HL-60 (cell line): ENCODE data around the gene GDAP2.
A peak's percentile ranks its signal among the peaks of the same experiment; 100 is the strongest.
"Not testable (repeated sequence)": the region's sequence is repeated elsewhere in the genome, so short reads cannot be mapped to it uniquely, and the experiment has no call there.

Experiments used
- DNase-seq, 2 experiments: peaks; one replicate each; pipeline ENCODE4 v3.0.0-alpha.2; 2010 to 2020; ENCODE audit warnings: low read depth in 1 of 2, low spot score in 1 of 2
- H3K27ac ChIP-seq: fragments of 250-450 bp; sonication (Bioruptor Pico); replicated peaks from 2 replicates; pipeline ENCODE4 v1.5.1; 2020; ENCODE audit warnings: mild to moderate bottlenecking, moderate library complexity
- H3K27me3 ChIP-seq: fragments of 250-450 bp; sonication (Bioruptor Pico); 2 replicates; pipeline ENCODE4 v1.5.1; 2021; ENCODE audit warnings: mild to moderate bottlenecking, moderate library complexity; ENCODE audit not compliant: insufficient read depth, poor library complexity, severe bottlenecking
- H3K4me3 ChIP-seq: replicated peaks from 2 replicates; pipeline ENCODE4 v1.5.1; 2011; ENCODE audit warnings: mild to moderate bottlenecking, control low read depth, low read length; ENCODE audit not compliant: insufficient read depth
- CTCF ChIP-seq: IDR thresholded peaks from one replicate; pipeline ENCODE4 v1.5.1; 2011; ENCODE audit warnings: low read length, control low read depth, inconsistent platforms; ENCODE audit not compliant: insufficient read depth
- GABPA ChIP-seq: IDR thresholded peaks from 2 replicates; pipeline ENCODE4 v1.6.1; 2012; ENCODE audit warnings: low read depth
- POLR2AphosphoS5 ChIP-seq: IDR thresholded peaks from 2 replicates; pipeline ENCODE4 v1.6.1; 2012; ENCODE audit warnings: low read depth
- SPI1 ChIP-seq: IDR thresholded peaks from 2 replicates; pipeline ENCODE4 v1.6.1; 2012; ENCODE audit warnings: low read depth, mild to moderate bottlenecking, borderline replicate concordance
- TF ChIP-seq, protein P1 (sequence below): IDR thresholded peaks from 2 replicates; pipeline ENCODE4 v1.6.1; 2012; ENCODE audit warnings: low read depth; ENCODE audit not compliant: insufficient replicate concordance

Gene GDAP2

DNA sequence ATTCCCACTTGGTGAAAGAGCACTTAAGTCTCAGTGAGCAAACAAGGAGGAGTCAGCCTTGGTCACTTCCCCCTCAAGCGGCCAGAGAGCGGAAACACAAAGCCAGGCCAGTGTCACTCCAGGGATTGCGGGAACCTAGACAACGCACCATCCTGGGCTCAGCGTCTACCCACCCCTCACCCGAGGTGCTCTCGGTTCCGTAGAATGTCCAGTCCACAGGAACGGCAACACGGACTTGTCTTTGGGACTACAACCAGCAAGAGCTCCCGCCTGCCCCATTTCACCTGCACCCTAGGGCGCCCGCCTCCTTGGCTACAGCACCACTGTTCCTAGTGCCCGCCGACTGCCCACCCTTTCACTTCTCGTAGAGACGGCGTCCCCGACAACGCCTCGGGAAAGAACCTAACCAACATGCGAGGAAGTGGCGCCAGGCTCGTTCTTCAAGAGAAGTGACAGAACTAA is 509 bp downstream of the GDAP2 start:
- DNase-seq = peak; percentile 41 to 73
- H3K27ac ChIP-seq = peak overlapping the region; percentile 66
- H3K27me3 ChIP-seq = no peaks in the 10 kb centered on the region
- TF ChIP-seq, protein P1, sequence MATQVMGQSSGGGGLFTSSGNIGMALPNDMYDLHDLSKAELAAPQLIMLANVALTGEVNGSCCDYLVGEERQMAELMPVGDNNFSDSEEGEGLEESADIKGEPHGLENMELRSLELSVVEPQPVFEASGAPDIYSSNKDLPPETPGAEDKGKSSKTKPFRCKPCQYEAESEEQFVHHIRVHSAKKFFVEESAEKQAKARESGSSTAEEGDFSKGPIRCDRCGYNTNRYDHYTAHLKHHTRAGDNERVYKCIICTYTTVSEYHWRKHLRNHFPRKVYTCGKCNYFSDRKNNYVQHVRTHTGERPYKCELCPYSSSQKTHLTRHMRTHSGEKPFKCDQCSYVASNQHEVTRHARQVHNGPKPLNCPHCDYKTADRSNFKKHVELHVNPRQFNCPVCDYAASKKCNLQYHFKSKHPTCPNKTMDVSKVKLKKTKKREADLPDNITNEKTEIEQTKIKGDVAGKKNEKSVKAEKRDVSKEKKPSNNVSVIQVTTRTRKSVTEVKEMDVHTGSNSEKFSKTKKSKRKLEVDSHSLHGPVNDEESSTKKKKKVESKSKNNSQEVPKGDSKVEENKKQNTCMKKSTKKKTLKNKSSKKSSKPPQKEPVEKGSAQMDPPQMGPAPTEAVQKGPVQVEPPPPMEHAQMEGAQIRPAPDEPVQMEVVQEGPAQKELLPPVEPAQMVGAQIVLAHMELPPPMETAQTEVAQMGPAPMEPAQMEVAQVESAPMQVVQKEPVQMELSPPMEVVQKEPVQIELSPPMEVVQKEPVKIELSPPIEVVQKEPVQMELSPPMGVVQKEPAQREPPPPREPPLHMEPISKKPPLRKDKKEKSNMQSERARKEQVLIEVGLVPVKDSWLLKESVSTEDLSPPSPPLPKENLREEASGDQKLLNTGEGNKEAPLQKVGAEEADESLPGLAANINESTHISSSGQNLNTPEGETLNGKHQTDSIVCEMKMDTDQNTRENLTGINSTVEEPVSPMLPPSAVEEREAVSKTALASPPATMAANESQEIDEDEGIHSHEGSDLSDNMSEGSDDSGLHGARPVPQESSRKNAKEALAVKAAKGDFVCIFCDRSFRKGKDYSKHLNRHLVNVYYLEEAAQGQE = no peak
- TF ChIP-seq SPI1 = peak; percentile 65; the same call in 1 of the 2 replicates
- peak overlapping the region; percentile 93 for H3K4me3 ChIP-seq

DNA sequence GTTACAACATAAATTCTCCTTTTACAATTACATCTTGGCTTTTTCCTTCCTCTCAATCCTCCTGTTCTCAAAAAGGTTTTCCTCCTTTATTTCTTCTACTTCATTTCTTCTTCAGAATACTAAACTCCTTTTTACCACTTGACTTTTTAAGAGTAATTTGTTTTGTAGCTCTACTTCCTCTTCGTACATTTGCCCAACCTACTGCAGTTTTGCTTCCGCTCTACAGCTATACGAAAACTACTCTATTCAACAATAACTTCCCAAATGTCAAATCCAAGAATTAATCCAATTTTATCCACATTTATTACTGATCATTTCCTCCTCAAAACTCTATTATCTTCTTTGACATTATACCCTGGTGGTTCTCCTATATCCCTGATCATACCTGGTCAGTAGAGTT is 3.4 kb downstream of the GDAP2 start:
- H3K27me3 ChIP-seq = no peaks in the 10 kb centered on the region
- DNase-seq = peak; percentile 16 to 28
- TF ChIP-seq, protein P1 = no peak
- peak; percentile 31; the same call in 1 of the 2 replicates for TF ChIP-seq SPI1
- no peak overlapping the region for H3K4me3 ChIP-seq
- peak overlapping the region; percentile 4; the same call in 1 of the 2 replicates for H3K27ac ChIP-seq

DNA sequence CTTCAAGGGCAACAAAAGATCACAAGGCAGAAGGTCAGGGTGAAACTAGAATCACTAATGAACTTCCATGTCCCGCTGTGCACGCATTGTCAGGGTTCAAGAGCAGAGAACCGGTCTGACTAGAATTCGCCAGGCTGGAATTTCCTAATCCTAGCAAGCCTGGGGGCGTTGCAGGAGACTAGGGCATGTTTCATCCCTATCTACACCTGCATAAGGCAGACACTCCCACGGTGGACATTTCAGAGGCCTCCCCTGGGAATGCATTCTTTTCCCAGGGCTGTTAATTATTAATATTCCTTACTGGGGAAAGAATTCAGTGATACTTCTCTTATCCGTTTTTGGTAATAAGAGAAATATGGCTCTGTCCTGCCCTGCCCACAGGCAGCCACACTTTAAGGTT is 6.7 kb downstream of the GDAP2 start:
- not testable (repeated sequence) for H3K27ac ChIP-seq, H3K27me3 ChIP-seq, DNase-seq, H3K4me3 ChIP-seq

DNA sequence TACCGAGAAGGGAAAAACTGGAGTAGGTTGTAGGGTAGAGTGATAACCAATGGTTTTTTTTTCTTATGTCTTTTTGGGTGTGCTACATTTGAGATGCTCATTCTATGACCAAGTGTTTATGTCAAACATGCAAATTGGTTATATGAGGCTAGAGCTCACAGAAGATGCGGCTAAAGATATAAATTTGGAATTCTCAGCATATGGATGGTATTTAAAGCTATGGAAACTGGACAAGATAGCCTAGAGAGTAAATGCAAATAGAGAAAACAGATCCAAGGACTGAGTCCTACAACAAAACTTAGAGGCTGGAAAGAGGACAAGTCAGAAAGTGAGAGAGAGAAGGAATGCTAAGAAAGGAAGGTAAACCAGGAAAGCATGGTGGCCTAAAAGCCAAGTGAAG is 7.4 kb downstream of the GDAP2 start:
- TF ChIP-seq SPI1 = no peak
- TF ChIP-seq POLR2AphosphoS5 = no peak
- no peak for TF ChIP-seq GABPA
- no peak for TF ChIP-seq CTCF
- TF ChIP-seq, protein P1 = no peak
- DNase-seq = no peak
- H3K27ac ChIP-seq = no peak overlapping the region
- no peak overlapping the region for H3K4me3 ChIP-seq
- no peaks in the 10 kb centered on the region for H3K27me3 ChIP-seq

DNA sequence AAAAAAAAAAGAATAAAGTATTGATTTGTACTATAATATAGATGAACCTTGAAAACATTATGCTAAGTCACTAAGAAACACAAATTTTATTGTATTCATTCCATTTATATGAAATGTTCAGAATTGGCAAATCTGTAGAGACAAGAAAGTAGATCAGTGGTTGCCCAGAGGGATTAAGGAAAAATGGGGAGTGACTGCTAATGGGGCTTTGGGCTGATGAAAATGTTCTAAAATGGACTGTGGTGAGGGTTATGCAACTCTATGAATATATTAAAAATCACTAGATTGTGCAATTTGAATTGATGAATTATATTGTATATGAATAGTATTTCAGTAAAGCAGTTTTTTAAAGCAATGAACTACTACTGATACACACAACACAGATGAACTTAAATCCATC is 10.0 kb downstream of the GDAP2 start:
- H3K27me3 ChIP-seq = no peaks in the 10 kb centered on the region
- no peak for TF ChIP-seq POLR2AphosphoS5
- TF ChIP-seq, protein P1 = no peak
- TF ChIP-seq CTCF = no peak
- TF ChIP-seq SPI1 = no peak
- no peak for TF ChIP-seq GABPA
- DNase-seq = no peak
- no peak overlapping the region for H3K27ac ChIP-seq
- no peak overlapping the region for H3K4me3 ChIP-seq
